Ureter (tissue), 1 donor: ENCODE data around the gene TFF2. TPM values are rescaled to one million over a fixed set of nuclear protein-coding genes. Genes with fewer than 3 reads are reported as not detected.

ENCODE experiments used
- DNase-seq: peaks from one replicate; pipeline ENCODE4 v3.0.0-alpha.2; 2020; ENCODE audit warnings: low spot score
- total RNA-seq: library from RNA; stranded (reverse); gene quantifications from one replicate; pipeline ENCODE4 v1.2.4, GENCODE V29; 2023
- donor health status: DM: yes; HTN: yes; CAD: no.

The TFF2 gene
- total RNA-seq, 1 donor from 2014 or later = not detected

- peak; percentile 34 for DNase-seq
Observed at GRCh38 chr21:42321231-42321630, 29.6 kb downstream of the TFF2 start.

- DNase-seq = no peak
Observed at GRCh38 chr21:42320791-42321190, 30.0 kb downstream of the TFF2 start.

DNA sequence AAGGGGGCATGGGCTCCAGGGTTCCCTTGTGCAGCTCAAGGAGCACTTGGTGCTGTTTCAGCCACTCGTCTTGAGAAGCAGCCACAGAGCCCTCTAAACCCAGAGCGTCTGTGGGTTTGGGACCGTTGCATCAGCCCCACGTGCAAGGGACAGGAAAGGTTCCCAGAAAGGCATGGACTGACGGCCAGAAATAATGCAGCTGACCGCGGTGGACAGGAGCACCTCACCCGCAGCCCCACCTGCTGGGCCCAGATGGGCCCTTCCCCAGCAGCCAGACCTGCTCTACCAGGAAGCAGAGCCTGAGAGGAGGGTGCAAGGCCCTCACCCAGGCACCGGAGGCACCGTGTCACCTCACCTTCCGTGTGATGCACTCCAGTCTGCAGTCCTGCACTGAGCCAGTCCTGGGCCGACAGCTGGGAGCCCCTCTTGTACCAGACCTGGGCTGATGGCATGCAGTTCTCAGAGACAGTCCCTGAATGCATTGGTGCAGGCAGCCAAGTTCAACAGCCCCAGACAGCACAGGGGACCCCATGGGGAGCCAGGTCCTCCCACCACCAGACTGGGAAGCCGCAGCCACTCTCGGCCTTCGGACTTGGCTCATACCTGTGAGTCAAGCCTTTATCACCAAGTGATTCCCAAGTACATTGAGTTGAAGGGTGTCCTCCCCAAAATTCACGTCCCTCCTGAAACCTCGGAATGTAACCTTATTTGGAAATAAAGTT lies 30.8 kb downstream of the TFF2 start:
- peak; percentile 52 for DNase-seq

DNA sequence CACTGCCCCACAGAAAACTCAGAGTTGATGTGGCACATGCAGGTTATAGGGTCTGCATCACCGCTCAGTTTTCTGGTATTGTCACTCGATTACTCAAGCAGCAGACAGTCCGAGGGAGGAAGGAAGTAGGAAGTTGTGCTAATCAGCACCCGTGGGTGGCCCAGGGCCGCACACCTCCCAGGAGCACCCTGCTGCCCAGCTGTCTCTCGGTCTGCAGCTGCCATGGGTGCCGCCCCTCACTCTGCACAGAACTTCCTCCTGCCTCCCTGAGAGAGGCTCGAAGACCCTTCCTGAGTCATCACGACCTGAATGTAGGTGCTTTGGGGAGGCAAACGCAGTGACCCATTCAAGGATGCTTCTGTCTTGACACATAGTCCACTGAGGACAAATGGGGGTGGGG lies 31.4 kb downstream of the TFF2 start:
- DNase-seq = peak; percentile 36

DNA sequence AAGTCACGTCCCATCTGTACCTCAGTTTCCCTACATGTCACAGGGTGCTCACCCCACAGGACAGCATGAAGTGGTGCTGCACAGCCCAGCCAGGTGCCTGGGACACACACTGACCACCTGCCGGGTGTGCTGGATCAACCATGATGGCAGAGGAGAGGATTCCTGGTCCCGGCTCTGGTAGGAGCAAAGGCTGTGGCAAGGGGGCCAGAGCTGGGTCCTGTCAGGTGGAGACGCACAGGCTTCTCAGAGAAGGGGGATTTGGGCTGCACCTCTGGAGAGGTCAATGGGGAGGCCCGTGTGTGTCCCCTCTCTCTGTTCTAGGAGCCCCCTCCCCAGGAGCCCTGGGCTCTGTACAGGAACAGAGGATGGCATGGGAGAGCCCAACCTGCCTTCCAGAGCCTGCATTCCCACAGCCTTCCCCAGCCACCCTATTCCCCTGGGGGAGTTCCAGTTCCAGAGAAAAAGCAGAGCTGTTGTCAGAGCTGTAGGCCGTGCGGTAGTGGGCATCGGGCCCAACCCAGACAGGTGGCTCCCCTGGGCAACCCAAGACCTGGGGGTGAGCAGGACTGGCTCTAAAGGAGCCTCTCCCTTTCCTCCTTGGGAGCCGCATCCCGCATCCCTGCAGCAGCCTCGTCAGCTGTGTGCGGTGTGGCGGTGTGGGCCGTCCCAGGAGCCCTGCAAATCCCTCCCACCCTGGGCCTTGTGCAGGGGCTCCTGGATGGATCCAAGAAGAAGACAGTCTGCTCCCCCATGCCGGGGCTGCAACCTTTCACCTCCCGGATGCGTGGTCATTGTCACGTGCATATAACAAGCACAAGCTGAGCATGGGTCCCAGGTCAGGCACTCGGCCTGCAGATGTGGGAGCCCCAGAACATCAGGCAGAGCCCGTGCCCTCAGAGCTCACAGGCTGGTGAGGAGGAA lies 32.7 kb downstream of the TFF2 start:
- peak; percentile 34 for DNase-seq

DNA sequence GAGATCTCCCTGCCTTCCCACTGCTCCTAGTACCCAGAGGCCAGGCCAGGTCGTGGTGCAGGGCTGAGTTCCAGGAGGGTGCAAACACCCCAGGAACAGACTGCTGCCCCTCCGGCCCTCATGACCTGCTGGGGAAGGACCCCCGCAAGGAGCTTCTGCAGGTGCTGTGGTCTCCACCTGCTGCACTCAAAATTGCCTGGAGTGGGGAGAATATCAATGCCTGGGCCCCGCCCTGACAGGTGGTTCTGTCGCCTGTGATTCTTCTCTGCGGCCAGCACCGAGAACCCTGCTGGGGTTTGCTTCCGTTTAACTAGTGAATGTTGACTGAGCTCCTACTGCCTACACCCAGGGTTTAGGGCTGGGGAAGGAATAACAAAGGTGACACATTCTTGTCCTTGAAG lies 33.5 kb downstream of the TFF2 start:
- DNase-seq = peak; percentile 22

DNA sequence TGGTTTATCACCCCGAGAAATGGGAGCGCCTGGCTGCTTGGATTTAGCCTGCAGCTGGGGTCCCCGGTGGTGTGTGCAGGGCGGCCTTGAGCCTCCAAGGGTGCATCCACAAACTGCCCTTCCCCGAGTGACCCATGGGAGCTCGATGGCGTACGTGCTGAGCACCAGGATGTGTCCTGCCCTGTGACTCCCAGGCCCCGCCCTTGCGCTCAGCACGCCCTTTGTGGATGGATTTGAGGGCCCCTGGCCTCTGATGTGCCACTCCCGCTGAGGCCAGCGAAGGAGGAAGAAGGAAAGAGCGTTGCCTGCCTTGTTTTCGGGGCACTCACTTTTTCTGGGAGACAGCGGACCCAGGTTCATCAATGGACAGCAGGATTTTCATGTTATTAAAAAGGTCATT lies 33.9 kb downstream of the TFF2 start:
- no peak for DNase-seq

DNA sequence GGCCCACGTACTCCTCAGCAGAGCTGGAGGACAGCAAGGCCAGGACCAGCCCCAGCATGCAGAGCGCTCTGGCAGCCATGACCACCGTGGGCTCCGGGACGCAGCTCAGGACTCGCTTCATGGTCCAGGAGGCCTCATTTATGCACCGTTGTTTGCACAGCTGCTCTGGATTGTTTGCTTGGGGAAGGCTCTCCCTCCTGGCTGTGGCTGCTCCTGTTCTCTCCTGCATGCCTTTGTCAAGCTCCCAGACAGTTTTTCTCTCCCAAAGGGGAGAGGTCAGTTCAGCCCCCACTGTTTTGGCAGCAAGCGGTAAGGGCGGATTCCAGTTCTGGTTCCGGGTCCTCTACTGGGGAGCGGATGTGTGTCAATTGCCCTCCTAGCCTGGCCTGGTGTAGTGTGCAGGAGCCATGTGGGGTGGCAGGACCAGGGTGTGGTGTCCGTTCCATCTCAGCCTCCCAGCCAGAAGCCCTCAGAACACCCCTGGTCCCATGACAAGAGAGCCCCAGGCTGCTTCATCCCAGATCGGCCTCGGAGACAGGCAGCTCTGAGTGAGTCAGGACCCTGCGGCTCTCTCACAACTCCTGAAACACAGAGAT lies 35.4 kb downstream of the TFF2 start, which contains the start of gene TFF3:
Gene TFF3, minus strand, starts transcription at position 114 of the 596 bp plus-strand sequence. Its CDS starts 35 bp downstream, at position 79.
- DNase-seq = peak; percentile 45

DNA sequence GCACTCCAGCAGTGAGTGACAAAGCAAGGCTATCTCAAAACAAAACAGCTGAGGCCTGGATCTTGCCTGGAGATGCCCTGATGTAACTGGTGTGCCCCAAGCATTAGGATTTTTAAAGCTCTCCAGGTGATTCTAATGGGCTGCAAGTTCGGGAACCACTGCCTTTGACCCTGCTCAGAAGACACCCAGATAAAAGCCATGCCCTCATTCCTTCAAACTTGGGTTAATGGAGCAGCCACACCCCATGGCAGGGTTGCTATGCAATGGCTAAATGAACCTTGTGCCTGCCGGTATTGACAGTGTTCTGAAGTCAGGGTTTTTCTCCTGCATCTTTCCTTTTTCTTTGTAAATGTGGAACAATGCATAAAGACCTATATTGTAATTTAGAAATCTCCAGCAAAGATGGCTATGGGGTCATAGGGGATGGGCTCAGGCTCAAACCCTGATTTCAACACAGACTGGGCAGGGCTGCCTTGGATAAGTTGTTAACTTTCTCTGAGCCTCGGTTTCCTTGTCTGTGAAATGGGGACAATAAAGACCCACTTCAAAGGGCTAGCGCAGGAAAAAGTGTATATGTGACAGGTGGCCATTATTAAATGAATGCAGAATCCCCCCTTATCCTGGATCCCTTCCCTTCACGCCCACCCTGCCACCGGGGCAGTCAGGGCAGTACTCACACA lies 36.0 kb downstream of the TFF2 start:
- DNase-seq = peak; percentile 15

GRCh38 chr21:42313501-42313969 lies 37.3 kb downstream of the TFF2 start:
- no peak for DNase-seq

- no peak for DNase-seq
Observed at GRCh38 chr21:42312626-42313104, 38.1 kb downstream of the TFF2 start.

DNA sequence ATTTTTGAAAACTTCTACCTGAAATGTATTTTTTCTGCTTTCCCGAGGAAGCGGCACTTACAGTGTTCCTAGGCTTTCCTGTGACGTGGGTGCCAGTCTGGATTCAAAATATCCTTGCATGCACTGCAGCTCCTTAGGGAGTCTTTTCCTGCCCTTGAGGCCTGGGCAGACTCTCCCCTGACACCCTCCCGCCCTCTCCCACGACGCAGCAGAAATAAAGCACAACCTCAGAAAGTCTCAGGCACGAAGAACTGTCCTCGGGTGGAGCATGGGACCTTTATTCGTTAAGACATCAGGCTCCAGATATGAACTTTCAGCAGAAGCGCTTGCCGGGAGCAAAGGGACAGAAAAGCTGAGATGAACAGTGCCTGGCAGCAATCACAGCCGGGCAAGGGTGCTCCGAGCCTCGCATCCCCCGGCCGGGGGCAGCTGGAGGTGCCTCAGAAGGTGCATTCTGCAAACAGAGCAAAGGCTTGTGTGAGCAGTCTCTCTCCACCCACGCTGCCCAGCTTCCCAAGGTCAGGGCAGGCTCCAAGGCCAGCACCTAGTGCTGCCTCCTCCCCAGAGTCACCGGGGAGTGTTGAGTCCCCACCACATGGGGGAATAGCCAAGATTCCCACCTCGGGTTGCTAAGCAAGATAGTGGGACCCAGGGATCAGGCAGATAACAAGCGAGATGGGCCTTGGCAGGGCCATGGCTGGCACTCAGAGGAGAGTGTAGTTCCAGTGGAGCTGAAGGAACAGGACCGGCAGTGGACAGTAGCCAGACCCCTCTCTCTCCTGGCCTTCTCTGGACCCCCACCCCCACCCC lies 38.8 kb downstream of the TFF2 start:
- DNase-seq = peak; percentile 34

DNA sequence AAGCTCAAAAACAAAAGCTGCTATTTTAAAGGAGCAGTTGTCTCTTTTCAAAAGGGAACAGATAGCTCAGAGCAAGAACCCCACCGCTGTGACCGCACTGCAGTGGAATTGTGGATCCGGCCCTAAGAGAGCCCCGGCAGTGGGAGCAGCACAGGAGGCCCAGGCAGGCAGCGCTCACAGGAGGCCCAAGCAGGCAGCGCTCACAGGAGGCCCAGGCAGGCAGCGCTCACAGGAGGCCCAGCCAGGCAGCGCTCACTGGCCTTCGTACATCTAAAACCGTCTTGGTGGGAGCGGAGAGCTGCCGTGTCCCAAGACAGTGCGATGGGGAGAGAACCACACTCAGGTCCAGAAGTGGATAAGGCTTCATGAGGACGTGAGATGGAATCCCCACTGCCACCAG lies 39.6 kb downstream of the TFF2 start:
- DNase-seq = no peak

- DNase-seq = no peak
Observed at GRCh38 chr21:42310411-42311001, 40.3 kb downstream of the TFF2 start.

- no peak for DNase-seq
Observed at GRCh38 chr21:42309753-42310213, 41.0 kb downstream of the TFF2 start.

GRCh38 chr21:42308914-42309752 lies 41.7 kb downstream of the TFF2 start:
- no peak for DNase-seq

DNA sequence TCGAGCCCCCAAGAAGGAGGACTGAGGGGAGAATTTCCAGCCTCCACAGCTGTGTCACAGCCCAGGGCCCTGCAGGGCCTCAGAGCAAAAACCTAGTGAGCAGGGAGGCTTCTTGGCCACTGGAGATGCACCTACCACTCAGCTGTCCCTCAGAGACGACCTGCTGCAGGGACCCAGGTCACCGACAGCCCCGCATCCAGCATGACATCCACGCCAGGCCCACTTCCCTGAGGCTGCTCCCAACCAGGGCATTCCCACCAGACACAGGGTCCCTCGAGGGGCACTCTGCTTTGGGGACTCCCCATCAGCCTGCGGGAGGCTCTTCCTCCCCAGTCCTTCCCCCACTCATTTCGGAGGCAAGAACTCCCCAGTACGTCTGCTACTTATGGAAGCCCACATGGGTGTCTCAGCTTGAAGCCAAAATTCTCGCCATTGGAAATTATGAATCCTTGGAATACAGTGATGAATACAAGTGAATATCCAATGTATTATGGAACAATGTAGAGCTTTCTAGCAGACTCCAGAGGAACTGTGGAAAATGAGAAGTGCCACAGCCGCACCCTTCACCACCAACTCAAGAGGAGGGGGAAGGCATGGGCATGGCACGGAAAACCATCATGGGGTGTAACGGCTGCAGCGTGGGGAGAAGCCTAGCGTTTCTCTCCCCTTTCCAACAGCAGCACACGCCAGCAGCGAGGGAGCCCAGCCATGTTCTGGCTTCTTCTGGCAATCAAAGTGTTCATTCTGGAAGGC lies 42.5 kb downstream of the TFF2 start:
- no peak for DNase-seq

DNA sequence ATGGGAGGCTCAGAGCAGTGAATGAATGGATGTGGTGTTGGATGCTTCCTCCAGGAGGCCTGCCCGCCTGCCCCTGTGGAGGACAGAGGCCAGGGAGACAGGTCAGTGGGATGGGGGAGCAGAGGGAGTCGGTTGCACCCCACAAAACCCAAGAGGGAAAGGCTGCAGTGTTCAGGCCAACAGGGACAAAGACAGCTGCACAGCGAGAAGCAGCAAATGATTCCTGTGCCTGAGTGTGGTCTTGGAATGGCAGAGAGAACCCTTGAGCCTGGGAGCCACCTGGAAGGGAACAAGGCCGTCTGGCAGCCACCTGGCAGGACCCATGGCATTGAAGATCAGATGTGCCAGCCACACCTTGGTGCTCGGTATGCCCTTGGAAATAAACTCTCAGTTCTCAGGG lies 43.7 kb downstream of the TFF2 start:
- DNase-seq = no peak
